D721Med (cell line): ENCODE data around the gene OTUD4.

Experiments
- DNase-seq: peaks from one replicate; pipeline ENCODE4 v3.0.0; 2011; ENCODE audit warnings: low spot score; ENCODE audit not compliant: insufficient read length
- FAIRE-seq: peaks from 2 replicates; lab custom pipeline; 2011; peaks lifted over from hg19 to GRCh38; lab: Jason Lieb, UNC
- CTCF ChIP-seq: IDR thresholded peaks from 2 replicates; pipeline ENCODE4 v1.5.1; 2012; ENCODE audit warnings: mild to moderate bottlenecking, control low read depth; ENCODE audit not compliant: insufficient read depth; ENCODE audit errors: missing control alignments

Gene OTUD4

GRCh38 chr4:145083891-145084605, 96.3 kb downstream of the OTUD4 start:
- FAIRE-seq (no peak), DNase-seq (no peak)
- TF ChIP-seq CTCF = no peak
